B cell (primary cell): Measurements from ENCODE around the gene RNU1-2. TPM values are rescaled to one million over a fixed set of nuclear protein-coding genes. Genes with fewer than 3 reads are reported as not detected.

Experiments
- ATAC-seq: fragments of 200-7000 bp; cut with Tn5 transposase; one replicate; pipeline ENCODE4 v1.10.0; 2021; ENCODE audit warnings: low read depth, mild to moderate bottlenecking, moderate number of reproducible peaks, moderate library complexity
- CTCF ChIA-PET: fragments of 350-600 bp; sonication (Branson Sonifier 250); formaldehyde crosslinking; loops from one replicate; lab custom pipeline; 2021; ENCODE audit warnings: antibody characterized with exemption, inconsistent platforms; lab: Charles Lee
- POLR2A ChIA-PET: fragments of 350-600 bp; sonication (Branson Sonifier 250); formaldehyde crosslinking; loops from one replicate; lab custom pipeline; 2021; ENCODE audit warnings: antibody characterized with exemption; lab: Charles Lee
- DNase-seq: peaks from one replicate; pipeline ENCODE4 v3.0.0; 2013
- H2AFZ ChIP-seq: 2 replicates; pipeline ENCODE4 v1.6.1; 2012; ENCODE audit warnings: mild to moderate bottlenecking, low read depth, low read length; ENCODE audit not compliant: insufficient read depth, poor library complexity, severe bottlenecking
- H3K27ac ChIP-seq, 2 donors: 1 replicate in 1 of 2; 2 replicates in 1 of 2; pipeline ENCODE4 v1.5.1; 2012 to 2013; ENCODE audit warnings: low read length in 2 of 2, mild to moderate bottlenecking in 2 of 2, moderate library complexity in 1 of 2
- H3K27me3 ChIP-seq, 4 experiments: fragments of 200-600 bp in 1 of 4; sonication (generic) in 1 of 4; replicated peaks in 1 of 4; 1 replicate in 2 of 4; 2 replicates in 2 of 4; pipeline versions ENCODE4 v1.6.1 to v1.7.0; 2013 to 2016; ENCODE audit warnings: low read length in 3 of 4, mild to moderate bottlenecking in 2 of 4, mixed read lengths in 1 of 4, moderate library complexity in 1 of 4; ENCODE audit not compliant: insufficient read depth in 4 of 4, control insufficient read depth in 3 of 4; ENCODE audit errors: control extremely low read depth in 1 of 4
- H3K36me3 ChIP-seq, 2 experiments: replicated peaks in 1 of 2; 1 replicate in 1 of 2; 2 replicates in 1 of 2; pipeline versions ENCODE4 v1.6.1 to v1.7.1; 2013; ENCODE audit warnings: low read length in 1 of 2; ENCODE audit not compliant: insufficient read depth in 2 of 2, control insufficient read depth in 1 of 2; ENCODE audit errors: control extremely low read depth in 1 of 2, extremely low read depth in 1 of 2
- H3K4me1 ChIP-seq, 2 donors: fragments of 200-600 bp in 1 of 2; sonication (generic) in 1 of 2; 1 replicate in 1 of 2; 2 replicates in 1 of 2; pipeline versions ENCODE4 v1.5.1 to v1.6.1; 2013 to 2017; ENCODE audit warnings: low read length in 2 of 2; ENCODE audit not compliant: control insufficient read depth in 2 of 2, insufficient read depth in 2 of 2
- H3K4me2 ChIP-seq: replicated peaks from 2 replicates; pipeline ENCODE3; 2012; ENCODE audit warnings: mild to moderate bottlenecking, low read depth, low read length; ENCODE audit not compliant: poor library complexity, severe bottlenecking
- H3K4me3 ChIP-seq, 5 experiments: fragments of 200-600 bp in 1 of 5; sonication (generic) in 1 of 5; 1 replicate in 3 of 5; 2 replicates in 2 of 5; pipeline versions ENCODE4 v1.5.1 to v1.7.0; 2011 to 2016; ENCODE audit warnings: low read length in 4 of 5, mild to moderate bottlenecking in 4 of 5, low read depth in 2 of 5, control low read depth in 1 of 5, moderate library complexity in 1 of 5; ENCODE audit not compliant: insufficient read depth in 1 of 5; ENCODE audit errors: control extremely low read depth in 1 of 5, extremely low read depth in 1 of 5
- H3K79me2 ChIP-seq: fragments of 200-600 bp; sonication (generic); one replicate; pipeline ENCODE4 v1.6.0; 2016; ENCODE audit warnings: low read length; ENCODE audit not compliant: control insufficient read depth, insufficient read depth
- H3K9ac ChIP-seq: fragments of 200-600 bp; sonication (generic); 2 replicates; pipeline ENCODE4 v1.6.1; 2017; ENCODE audit warnings: mild to moderate bottlenecking, low read length, moderate library complexity
- H3K9me3 ChIP-seq, 3 donors: one replicate each; pipeline versions ENCODE4 v1.6.1 to v1.7.1; 2013; ENCODE audit warnings: low read length in 2 of 3; ENCODE audit not compliant: control insufficient read depth in 2 of 3, insufficient read depth in 1 of 3; ENCODE audit errors: control extremely low read depth in 1 of 3
- H4K20me1 ChIP-seq: 2 replicates; pipeline ENCODE4 v1.6.0; 2012; ENCODE audit warnings: mild to moderate bottlenecking, low read length; ENCODE audit not compliant: insufficient read depth, control insufficient read depth, poor library complexity, severe bottlenecking
- H3K27ac Mint-ChIP-seq: one replicate; pipeline ENCODE4 v1.8.0; 2021; ENCODE audit warnings: mixed read lengths
- H3K27me3 Mint-ChIP-seq: one replicate; pipeline ENCODE4 v1.8.0; 2021; ENCODE audit warnings: mixed read lengths
- H3K4me1 Mint-ChIP-seq: one replicate; pipeline ENCODE4 v1.8.0; 2021; ENCODE audit warnings: mixed read lengths
- H3K4me3 Mint-ChIP-seq: one replicate; pipeline ENCODE4 v1.8.0; 2021; ENCODE audit warnings: mixed read lengths
- H3K9me3 Mint-ChIP-seq: one replicate; pipeline ENCODE4 v1.8.0; 2022; ENCODE audit warnings: mixed read lengths; ENCODE audit not compliant: insufficient read depth
- EZH2 ChIP-seq: IDR thresholded peaks from 2 replicates; pipeline ENCODE4 v1.6.1; 2012; ENCODE audit warnings: borderline replicate concordance, low read depth, mild to moderate bottlenecking, moderate library complexity, low read length; ENCODE audit not compliant: insufficient read depth, poor library complexity, severe bottlenecking
- WGBS: methylation state at CpG from one replicate; pipeline ENCODE4 v1.1.5; 2013; ENCODE audit warnings: missing lambda C conversion rate; ENCODE audit not compliant: insufficient coverage; 5-methylcytosine and 5-hydroxymethylcytosine counted together
- intact Hi-C: fragments of 100-400 bp; cut with micrococcal nuclease; formaldehyde crosslinking; loops from one replicate; pipeline ENCODE4 v1.10.0; 2022
- polyA plus RNA-seq: library from polyadenylated mRNA; depleted of rRNA; stranded (reverse); fragments of >200 nt; gene quantifications from 2 replicates; pipeline ENCODE4 v1.2.3, GENCODE V29; 2012
- total RNA-seq, 2 donors: library from RNA; stranded (reverse); fragments of 120-200 nt in 1 of 2; gene quantifications; 1 replicate in 1 of 2; 2 replicates in 1 of 2; pipeline versions ENCODE4 v1.2.3 to v1.2.4, GENCODE V29; 2013 to 2022
- TF ChIP-seq, protein P1 (sequence below): fragments of 200-600 bp; IDR thresholded peaks from one replicate; pipeline ENCODE4 v1.8.0; 2022; ENCODE audit warnings: antibody characterized with exemption, mild to moderate bottlenecking

RNU1-2 gene
- total and polyA plus RNA-seq, 2 donors (not counting 1 experiment from before 2014, with no cell fraction given) = 4,377 TPM; not detected in 1

DNA sequence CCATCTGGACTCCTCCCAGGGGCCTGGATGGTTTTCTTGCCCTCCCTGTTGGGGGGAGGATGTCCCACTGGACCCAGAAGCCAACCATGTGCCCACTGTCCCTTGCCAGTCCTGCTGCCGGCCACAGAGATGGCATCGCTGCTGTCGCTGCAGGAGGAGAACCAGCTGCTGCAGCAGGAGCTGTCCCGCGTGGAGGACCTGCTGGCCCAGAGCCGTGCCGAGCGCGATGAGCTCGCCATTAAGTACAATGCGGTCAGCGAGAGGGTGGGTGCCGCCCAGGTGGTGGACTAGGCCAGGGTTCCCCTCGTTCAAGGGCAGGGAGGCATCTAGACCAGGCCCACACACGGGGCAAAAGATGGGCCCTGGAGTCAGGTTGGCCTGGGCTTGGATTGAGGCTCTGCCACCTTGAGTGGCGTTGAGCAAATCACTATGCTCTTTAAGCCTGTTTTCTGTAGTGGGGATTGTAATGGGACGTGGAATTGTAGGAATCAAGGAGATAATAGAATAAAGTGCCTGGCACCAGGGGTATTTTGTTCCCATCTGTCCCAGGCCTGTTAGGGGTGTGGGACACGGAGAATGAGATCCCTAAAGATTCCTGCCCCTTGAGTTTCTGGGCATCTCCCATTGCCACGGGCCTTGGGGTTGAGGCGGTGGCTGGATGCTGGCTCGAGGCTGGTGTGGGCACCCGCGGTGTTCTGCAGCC lies 28.6 kb downstream of the RNU1-2 start:
- H3K4me2 ChIP-seq = no peak overlapping the region
- Mint-ChIP-seq H3K27me3 (no peaks in the 10 kb centered on the region), H3K27ac (no peak overlapping the region), H3K4me1 (peaks cover 15% of the 10 kb centered on the region), H3K4me3 (no peak overlapping the region), H3K9me3 (no peaks in the 10 kb centered on the region)
- H4K20me1 ChIP-seq = peaks cover 23% of the 10 kb centered on the region
- 94% methylated on average over 23 of the region's 23 CpGs for WGBS
- DNase-seq (no peak), ATAC-seq (no peak)
- intact Hi-C loops = no loop called here
- ChIA-PET CTCF (no interaction called here), POLR2A (no interaction called here)
- H3K27me3 ChIP-seq = no peaks in the 10 kb centered on the region
- no peak for TF ChIP-seq EZH2
- TF ChIP-seq, protein P1, sequence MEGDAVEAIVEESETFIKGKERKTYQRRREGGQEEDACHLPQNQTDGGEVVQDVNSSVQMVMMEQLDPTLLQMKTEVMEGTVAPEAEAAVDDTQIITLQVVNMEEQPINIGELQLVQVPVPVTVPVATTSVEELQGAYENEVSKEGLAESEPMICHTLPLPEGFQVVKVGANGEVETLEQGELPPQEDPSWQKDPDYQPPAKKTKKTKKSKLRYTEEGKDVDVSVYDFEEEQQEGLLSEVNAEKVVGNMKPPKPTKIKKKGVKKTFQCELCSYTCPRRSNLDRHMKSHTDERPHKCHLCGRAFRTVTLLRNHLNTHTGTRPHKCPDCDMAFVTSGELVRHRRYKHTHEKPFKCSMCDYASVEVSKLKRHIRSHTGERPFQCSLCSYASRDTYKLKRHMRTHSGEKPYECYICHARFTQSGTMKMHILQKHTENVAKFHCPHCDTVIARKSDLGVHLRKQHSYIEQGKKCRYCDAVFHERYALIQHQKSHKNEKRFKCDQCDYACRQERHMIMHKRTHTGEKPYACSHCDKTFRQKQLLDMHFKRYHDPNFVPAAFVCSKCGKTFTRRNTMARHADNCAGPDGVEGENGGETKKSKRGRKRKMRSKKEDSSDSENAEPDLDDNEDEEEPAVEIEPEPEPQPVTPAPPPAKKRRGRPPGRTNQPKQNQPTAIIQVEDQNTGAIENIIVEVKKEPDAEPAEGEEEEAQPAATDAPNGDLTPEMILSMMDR = no peak
- no peak overlapping the region for H3K9ac ChIP-seq
- no peak overlapping the region for H3K27ac ChIP-seq
- no peaks in the 10 kb centered on the region for H3K36me3 ChIP-seq
- H3K9me3 ChIP-seq = peaks cover 0 to 4% (median 0%) of the 10 kb centered on the region in 3 donors
- no peak overlapping the region for H3K4me3 ChIP-seq
- no peak overlapping the region for H2AFZ ChIP-seq
- peaks cover 11% of the 10 kb centered on the region in 2 donors for H3K4me1 ChIP-seq
- H3K79me2 ChIP-seq = peaks cover 48% of the 10 kb centered on the region

DNA sequence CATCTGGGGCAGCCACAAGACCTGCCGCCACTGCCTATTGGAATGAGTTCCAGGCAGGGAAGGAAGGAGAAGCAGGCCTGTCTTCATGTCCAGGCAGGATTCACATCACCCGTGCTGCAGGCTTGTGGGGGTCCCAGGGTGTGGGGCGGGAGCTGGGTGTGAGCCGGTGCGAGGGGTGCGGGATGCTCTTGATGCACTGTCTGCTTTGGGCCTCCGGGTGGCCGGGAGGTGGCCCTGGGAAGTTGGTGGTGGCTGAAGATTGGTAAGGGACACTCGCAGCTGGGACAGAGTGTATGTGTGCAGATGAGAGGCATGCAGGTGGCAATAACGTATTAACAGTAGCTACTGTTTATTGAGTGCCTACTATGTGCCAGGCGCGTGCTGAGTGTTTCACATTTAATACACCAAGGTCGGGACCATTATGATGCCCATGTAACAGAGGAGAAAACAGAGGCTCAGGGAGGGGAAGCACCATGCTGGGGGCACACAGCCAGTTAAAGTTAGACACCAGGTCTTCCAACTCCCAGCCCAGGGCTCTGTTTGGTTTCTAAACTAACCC lies 29.2 kb downstream of the RNU1-2 start:
- no peak overlapping the region for H3K4me3 Mint-ChIP-seq
- ChIA-PET POLR2A (no interaction called here), CTCF (no interaction called here)
- H3K36me3 ChIP-seq = no peaks in the 10 kb centered on the region
- ATAC-seq (no peak), DNase-seq (no peak)
- peaks cover 23% of the 10 kb centered on the region for H4K20me1 ChIP-seq
- H2AFZ ChIP-seq = no peak overlapping the region
- H3K27me3 ChIP-seq = no peaks in the 10 kb centered on the region
- TF ChIP-seq EZH2 = no peak
- TF ChIP-seq, protein P1 = no peak
- H3K9ac ChIP-seq = no peak overlapping the region
- peaks cover 11% of the 10 kb centered on the region in 2 donors for H3K4me1 ChIP-seq
- H3K9me3 Mint-ChIP-seq = no peaks in the 10 kb centered on the region
- no peaks in the 10 kb centered on the region for H3K27me3 Mint-ChIP-seq
- no peak overlapping the region for H3K27ac ChIP-seq
- H3K4me2 ChIP-seq = no peak overlapping the region
- H3K9me3 ChIP-seq = peaks cover 0 to 4% (median 0%) of the 10 kb centered on the region in 3 donors
- intact Hi-C loops = no loop called here
- H3K79me2 ChIP-seq = peaks cover 48% of the 10 kb centered on the region
- H3K4me3 ChIP-seq = no peak overlapping the region
- 94% methylated on average over 13 of the region's 13 CpGs for WGBS
- no peak overlapping the region for H3K27ac Mint-ChIP-seq
- H3K4me1 Mint-ChIP-seq = peaks cover 15% of the 10 kb centered on the region
